Mononuclear cell (primary cell): ENCODE measurements around the gene HUWE1. TPM values are rescaled to one million over a fixed set of nuclear protein-coding genes. Genes with fewer than 3 reads are reported as not detected.

Experiments used
- H3K27me3 ChIP-seq: 2 replicates; pipeline ENCODE4 v1.6.0; 2011; ENCODE audit warnings: low read length, control low read depth; ENCODE audit not compliant: insufficient read depth
- H3K4me1 ChIP-seq: 2 replicates; pipeline ENCODE4 v1.5.1; 2011; ENCODE audit warnings: mild to moderate bottlenecking, low read length, control low read depth; ENCODE audit not compliant: insufficient read depth
- H3K4me3 ChIP-seq: 2 replicates; pipeline ENCODE4 v1.5.1; 2011; ENCODE audit warnings: mild to moderate bottlenecking, low read length, moderate library complexity
- H3K9me3 ChIP-seq: 2 replicates; pipeline ENCODE4 v1.5.1; 2011; ENCODE audit warnings: low read depth, mild to moderate bottlenecking, control low read depth, low read length
- total RNA-seq: library from RNA; depleted of rRNA; stranded (reverse); fragments of >200 nt; gene quantifications from one replicate; pipeline ENCODE4 v1.2.3, GENCODE V29; 2012

HUWE1 gene
- total RNA-seq, 1 donor: 72.2 TPM

- H3K9me3 ChIP-seq: no peaks in the 10 kb centered on the region
- peaks cover 40% of the 10 kb centered on the region for H3K4me1 ChIP-seq
- no peaks in the 10 kb centered on the region for H3K27me3 ChIP-seq
- no peak overlapping the region for H3K4me3 ChIP-seq
These were observed 27.6 kb upstream of the HUWE1 start for GRCh38 chrX:53713987-53714579.

- Histone ChIP-seq H3K4me3 (no peak overlapping the region), H3K4me1 (peaks cover 30% of the 10 kb centered on the region), H3K27me3 (no peaks in the 10 kb centered on the region), H3K9me3 (no peaks in the 10 kb centered on the region)
These were observed 24.9 kb upstream of the HUWE1 start for GRCh38 chrX:53711436-53711835.

- Histone ChIP-seq H3K4me3 (no peak overlapping the region), H3K9me3 (no peaks in the 10 kb centered on the region), H3K4me1 (no peaks in the 10 kb centered on the region), H3K27me3 (no peaks in the 10 kb centered on the region)
These were observed 18.3 kb upstream of the HUWE1 start for GRCh38 chrX:53704854-53705253.

GRCh38 chrX:53704294-53704693, 17.8 kb upstream of the HUWE1 start:
- H3K4me3 ChIP-seq: no peak overlapping the region
- no peaks in the 10 kb centered on the region for H3K9me3 ChIP-seq
- no peaks in the 10 kb centered on the region for H3K4me1 ChIP-seq
- H3K27me3 ChIP-seq: no peaks in the 10 kb centered on the region

- no peaks in the 10 kb centered on the region for H3K9me3 ChIP-seq
- no peaks in the 10 kb centered on the region for H3K27me3 ChIP-seq
- no peaks in the 10 kb centered on the region for H3K4me1 ChIP-seq
- no peak overlapping the region for H3K4me3 ChIP-seq
These were observed 9.5 kb upstream of the HUWE1 start for GRCh38 chrX:53695946-53696549.

- H3K4me3 ChIP-seq: no peak overlapping the region
- no peaks in the 10 kb centered on the region for H3K9me3 ChIP-seq
- H3K4me1 ChIP-seq: no peaks in the 10 kb centered on the region
- no peaks in the 10 kb centered on the region for H3K27me3 ChIP-seq
These were observed 8.1 kb upstream of the HUWE1 start for GRCh38 chrX:53694642-53695041.

- no peaks in the 10 kb centered on the region for H3K27me3 ChIP-seq
- H3K4me3 ChIP-seq: no peak overlapping the region
- H3K9me3 ChIP-seq: no peaks in the 10 kb centered on the region
- H3K4me1 ChIP-seq: peaks cover 4% of the 10 kb centered on the region
These were observed 1.8 kb upstream of the HUWE1 start for GRCh38 chrX:53688300-53688699.

- no peaks in the 10 kb centered on the region for H3K9me3 ChIP-seq
- H3K27me3 ChIP-seq: no peaks in the 10 kb centered on the region
- H3K4me3 ChIP-seq: peak overlapping the region; percentile 58
- peaks cover 15% of the 10 kb centered on the region for H3K4me1 ChIP-seq
These were observed 808 bp downstream of the HUWE1 start for GRCh38 chrX:53685711-53686110.

- H3K4me3 ChIP-seq: peak overlapping the region; percentile 64
- H3K9me3 ChIP-seq: no peaks in the 10 kb centered on the region
- no peaks in the 10 kb centered on the region for H3K27me3 ChIP-seq
- H3K4me1 ChIP-seq: peaks cover 15% of the 10 kb centered on the region
These were observed 1.9 kb downstream of the HUWE1 start for GRCh38 chrX:53684415-53685192.

- H3K4me1 ChIP-seq: peaks cover 15% of the 10 kb centered on the region
- H3K27me3 ChIP-seq: no peaks in the 10 kb centered on the region
- peak overlapping the region; percentile 64 for H3K4me3 ChIP-seq
- H3K9me3 ChIP-seq: no peaks in the 10 kb centered on the region
These were observed 2.7 kb downstream of the HUWE1 start for GRCh38 chrX:53683556-53684414.

- Histone ChIP-seq H3K4me3 (peak overlapping the region; percentile 64), H3K27me3 (no peaks in the 10 kb centered on the region), H3K9me3 (no peaks in the 10 kb centered on the region)
These were observed 3.5 kb downstream of the HUWE1 start for GRCh38 chrX:53682885-53683555.

GRCh38 chrX:53681661-53682060, 4.9 kb downstream of the HUWE1 start:
- H3K27me3 ChIP-seq: no peaks in the 10 kb centered on the region
- no peaks in the 10 kb centered on the region for H3K9me3 ChIP-seq
- no peak overlapping the region for H3K4me3 ChIP-seq
- peaks cover 15% of the 10 kb centered on the region for H3K4me1 ChIP-seq

More at GRCh38 chrX:53682885-53683555, 3.5 kb downstream of the HUWE1 start:
- peaks cover 15% of the 10 kb centered on the region for H3K4me1 ChIP-seq

- Histone ChIP-seq H3K4me1 (peaks cover 11% of the 10 kb centered on the region), H3K9me3 (no peaks in the 10 kb centered on the region), H3K27me3 (no peaks in the 10 kb centered on the region), H3K4me3 (no peak overlapping the region)
These were observed 7.9 kb downstream of the HUWE1 start for GRCh38 chrX:53678667-53679066.

- peaks cover 2% of the 10 kb centered on the region for H3K4me1 ChIP-seq
- H3K9me3 ChIP-seq: no peaks in the 10 kb centered on the region
- H3K4me3 ChIP-seq: no peak overlapping the region
These were observed 9.2 kb downstream of the HUWE1 start for GRCh38 chrX:53677286-53677685.

More at GRCh38 chrX:53677286-53677685, 9.2 kb downstream of the HUWE1 start:
- no peaks in the 10 kb centered on the region for H3K27me3 ChIP-seq
